GM12878 (cell line): ENCODE data around the gene OR1J4. TPM values are rescaled to one million over a fixed set of nuclear protein-coding genes. Genes with fewer than 3 reads are reported as not detected.

Source experiments
- ATAC-seq: fragments of 200-7000 bp; cut with Tn5 transposase; 3 replicates; pipeline ENCODE4 v1.9.1; 2020; ENCODE audit warnings: mild to moderate bottlenecking, moderate library complexity
- BruUV-seq: library from RNA; stranded (reverse); fragments of 400-500 nt; replicated peaks from 2 replicates; lab custom pipeline; 2021; lab: Mats Ljungman, UMichigan
- CTCF ChIA-PET: fragments of 300-600 bp; sonication (Branson Sonifier 250); formaldehyde crosslinking; extraction: SDS; loops from one replicate; lab custom pipeline; 2021; ENCODE audit warnings: inconsistent platforms; lab: Yijun Ruan, JAX
- POLR2A ChIA-PET: fragments of 350-600 bp; formaldehyde crosslinking; extraction: SDS; loops from one replicate; lab custom pipeline; 2021; ENCODE audit warnings: inconsistent platforms; lab: Charles Lee
- RAD21 ChIA-PET: fragments of 300-600 bp; sonication (Branson Sonifier 250); formaldehyde crosslinking; loops from one replicate; lab custom pipeline; 2023; ENCODE audit warnings: antibody characterized with exemption; ENCODE audit not compliant: unreplicated experiment; lab: Charles Lee
- SMC1A ChIA-PET: fragments of 300-600 bp; sonication (Branson Sonifier 250); formaldehyde crosslinking; loops from one replicate; lab custom pipeline; 2023; ENCODE audit not compliant: unreplicated experiment, uncharacterized antibody; lab: Charles Lee
- DNase-seq: peaks from one replicate; pipeline ENCODE4 v3.0.0-alpha.2; 2011; ENCODE audit warnings: low read depth, low spot score
- FAIRE-seq: peaks from 3 replicates; lab custom pipeline; 2011; peaks lifted over from hg19 to GRCh38; lab: Jason Lieb, UNC
- H2AFZ ChIP-seq: 2 replicates; pipeline ENCODE4 v1.6.0; 2011; ENCODE audit warnings: low read depth, low read length, control low read depth; ENCODE audit not compliant: control insufficient read depth
- H3K27ac ChIP-seq: 2 replicates; pipeline ENCODE4 v1.5.1; 2011; ENCODE audit warnings: control low read depth; ENCODE audit not compliant: control insufficient read depth, insufficient read depth
- H3K27me3 ChIP-seq, 2 experiments: replicated peaks in 1 of 2; 2 replicates each; pipeline versions ENCODE4 v1.6.0 to v1.6.1; 2011; ENCODE audit warnings: low read length in 1 of 2; ENCODE audit not compliant: control insufficient read depth in 2 of 2, insufficient read depth in 2 of 2
- H3K36me3 ChIP-seq, 2 experiments: 2 replicates each; pipeline ENCODE4 v1.5.1; 2011; ENCODE audit warnings: low read length in 1 of 2; ENCODE audit not compliant: control insufficient read depth in 2 of 2, insufficient read depth in 2 of 2
- H3K4me1 ChIP-seq: 2 replicates; pipeline ENCODE4 v1.6.1; 2011; ENCODE audit warnings: mild to moderate bottlenecking, low read length, moderate library complexity, mixed read lengths; ENCODE audit not compliant: control insufficient read depth, insufficient read depth
- H3K4me2 ChIP-seq: 2 replicates; pipeline ENCODE4 v1.6.0; 2011; ENCODE audit warnings: control low read depth; ENCODE audit not compliant: control insufficient read depth, insufficient read depth
- H3K4me3 ChIP-seq: fragments of 200-600 bp; sonication (generic); 2 replicates; pipeline ENCODE4 v1.5.1; 2016
- H3K79me2 ChIP-seq: 2 replicates; pipeline ENCODE4 v1.6.0; 2011; ENCODE audit warnings: low read length; ENCODE audit not compliant: control insufficient read depth, insufficient read depth
- H3K9ac ChIP-seq: 2 replicates; pipeline ENCODE4 v1.8.0; 2011; ENCODE audit warnings: low read length, control low read depth, mixed read lengths; ENCODE audit not compliant: control insufficient read depth, insufficient read depth
- H3K9me3 ChIP-seq: replicated peaks from 3 replicates; pipeline ENCODE4 v1.5.1; 2011; ENCODE audit warnings: mild to moderate bottlenecking, low read length; ENCODE audit not compliant: control insufficient read depth, insufficient read depth
- H4K20me1 ChIP-seq: 2 replicates; pipeline ENCODE4 v1.6.0; 2011; ENCODE audit not compliant: control insufficient read depth, insufficient read depth
- BRCA1 ChIP-seq: IDR thresholded peaks from 2 replicates; pipeline ENCODE4 v1.6.1; 2011; ENCODE audit warnings: low read depth, low read length, improper control_type of control experiment
- CBX3 ChIP-seq: fragments of 200-600 bp; sonication (generic); IDR thresholded peaks from 2 replicates; pipeline ENCODE4 v1.6.1; 2016; ENCODE audit warnings: low read depth, borderline replicate concordance
- CEBPZ ChIP-seq: fragments of 150-350 bp; IDR thresholded peaks from 2 replicates; pipeline ENCODE4 v1.6.1; 2016; ENCODE audit warnings: low read depth, low read length
- CHD2 ChIP-seq: IDR thresholded peaks from 2 replicates; pipeline ENCODE4 v1.6.1; 2011; ENCODE audit warnings: low read depth, low read length, improper control_type of control experiment, borderline replicate concordance
- E2F8 ChIP-seq: fragments of 450-650 bp; IDR thresholded peaks from 2 replicates; pipeline ENCODE4 v1.6.1; 2018; ENCODE audit warnings: mild to moderate bottlenecking, low read depth, moderate library complexity; ENCODE audit not compliant: partially characterized antibody
- LARP7 ChIP-seq: fragments of 450-650 bp; IDR thresholded peaks from 2 replicates; pipeline ENCODE4 v1.6.1; 2017; ENCODE audit warnings: mild to moderate bottlenecking
- MEF2A ChIP-seq: IDR thresholded peaks from 2 replicates; pipeline ENCODE4 v1.6.1; 2011; ENCODE audit warnings: low read depth, mild to moderate bottlenecking, low read length, moderate library complexity; ENCODE audit not compliant: insufficient read depth
- NRF1 ChIP-seq: conservative IDR thresholded peaks from 2 replicates; pipeline ENCODE4 v1.6.1; 2011; ENCODE audit warnings: mild to moderate bottlenecking, low read depth, low read length, improper control_type of control experiment
- POLR2AphosphoS5 ChIP-seq: IDR thresholded peaks from 2 replicates; pipeline ENCODE4 v1.6.1; 2011; ENCODE audit warnings: mild to moderate bottlenecking, low read length, inconsistent platforms
- RAD21 ChIP-seq: IDR thresholded peaks from 2 replicates; pipeline ENCODE4 v1.6.1; 2011; ENCODE audit warnings: mild to moderate bottlenecking, low read depth, low read length, moderate library complexity; ENCODE audit not compliant: insufficient read depth
- SMC3 ChIP-seq: IDR thresholded peaks from 2 replicates; pipeline ENCODE4 v1.6.1; 2011; ENCODE audit warnings: low read length, improper control_type of control experiment, borderline replicate concordance
- SREBF1 ChIP-seq: IDR thresholded peaks from 2 replicates; pipeline ENCODE4 v1.6.1; 2012; ENCODE audit warnings: mild to moderate bottlenecking, low read length
- SREBF2 ChIP-seq: IDR thresholded peaks from 2 replicates; pipeline ENCODE4 v1.6.1; 2012; ENCODE audit warnings: mild to moderate bottlenecking, low read length
- TCF3 ChIP-seq: IDR thresholded peaks from 2 replicates; pipeline ENCODE4 v1.6.1; 2012; ENCODE audit warnings: low read depth, mild to moderate bottlenecking, low read length, borderline replicate concordance; ENCODE audit not compliant: insufficient read depth
- USF1 ChIP-seq: IDR thresholded peaks from 2 replicates; pipeline ENCODE4 v1.6.1; 2011; ENCODE audit warnings: borderline replicate concordance, low read depth, mild to moderate bottlenecking, moderate library complexity, mixed read lengths, low read length; ENCODE audit not compliant: insufficient read depth; ENCODE audit errors: extremely low read length
- ZNF207 ChIP-seq: fragments of 450-650 bp; IDR thresholded peaks from 2 replicates; pipeline ENCODE4 v1.6.1; 2014; ENCODE audit warnings: antibody characterized with exemption, mild to moderate bottlenecking, borderline replicate concordance
- ZNF622 ChIP-seq: fragments of 450-650 bp; IDR thresholded peaks from 2 replicates; pipeline ENCODE4 v1.6.1; 2017; ENCODE audit warnings: mild to moderate bottlenecking, inconsistent platforms
- WGBS: methylation state at CpG from one replicate; pipeline ENCODE4 v1.1.6; 2016; ENCODE audit warnings: low lambda C conversion rate; ENCODE audit not compliant: insufficient replicate concordance, insufficient coverage; ENCODE audit errors: missing lambda C conversion rate; 5-methylcytosine and 5-hydroxymethylcytosine counted together
- in situ Hi-C: fragments of 300-500 bp; cut with MboI; formaldehyde crosslinking; loops from 9 replicates; pipeline ENCODE4 v1.14.3; 2018; ENCODE audit warnings: mixed read lengths
- intact Hi-C: fragments of 100-400 bp; cut with micrococcal nuclease; formaldehyde crosslinking; loops from one replicate; pipeline ENCODE4 v1.14.2; 2022; ENCODE audit not compliant: unreplicated experiment
- polyA plus RNA-seq, 11 experiments: library from polyadenylated mRNA; depleted of rRNA in 4 of 11; unstranded in 6 of 11; stranded (reverse) in 5 of 11; fragments of >200 nt; fragmentation: Nextera tagmentation in 4 of 11; fragmentation: Illumina TruSeq in 1 of 11; extraction: Ambion mirVana in 4 of 11; extraction: Trizol in 1 of 11; gene quantifications; 1 replicate in 1 of 11; 2 replicates in 10 of 11; pipeline versions ENCODE4 v1.2.1 to v1.2.3, GENCODE V29; 2011 to 2016; ENCODE audit warnings: inconsistent platforms in 2 of 11, missing spikeins in 2 of 11, low read depth in 1 of 11
- total RNA-seq, 4 experiments: library from RNA; depleted of rRNA in 3 of 4; stranded (reverse); fragments of >200 nt in 3 of 4; fragmentation: Illumina TruSeq in 1 of 4; extraction: Trizol in 1 of 4; gene quantifications; 2 replicates each; pipeline versions ENCODE4 v1.2.1 to v1.2.3, GENCODE V29; 2013 to 2021

The OR1J4 gene
- total and polyA plus RNA-seq, 10 of the 15 experiments (the other 5 are each of a cell fraction or from before 2014, with no cell fraction given): 0.12 TPM; not detected in 9

- peak; percentile 54 for TF ChIP-seq RAD21
- TF ChIP-seq SMC3: peak; percentile 50
- 0 out of 2 replicates have a peak, but pooled peaks have one; percentile 22 for TF ChIP-seq TCF3
These were observed 20.1 kb upstream of the OR1J4 start (continued) for GRCh38 chr9:122498883-122499288.

GRCh38 chr9:122506964-122507363 lies 12.0 kb upstream of the OR1J4 start:
- no peaks in the 10 kb centered on the region for H3K79me2 ChIP-seq
- ChIA-PET POLR2A (no interaction called here), SMC1A (no interaction called here), CTCF (no interaction called here), RAD21 (no interaction called here)
- no peaks in the 10 kb centered on the region for H3K36me3 ChIP-seq
- in situ Hi-C loops: no loop called here
- H3K9me3 ChIP-seq: no peaks in the 10 kb centered on the region
- no peaks in the 10 kb centered on the region; a peak in 1 of 4 replicates for H3K27me3 ChIP-seq
- TF ChIP-seq ZNF207: no peak
- TF ChIP-seq CBX3: no peak
- TF ChIP-seq NRF1: no peak
- TF ChIP-seq ZNF622: no peak
- TF ChIP-seq CEBPZ: no peak
- TF ChIP-seq MEF2A: no peak
- no peak for TF ChIP-seq USF1
- TF ChIP-seq CHD2: no peak
- TF ChIP-seq SREBF2: no peak
- no peak for TF ChIP-seq SREBF1
- no peak for TF ChIP-seq LARP7
- no peak for TF ChIP-seq E2F8
- no peak for TF ChIP-seq BRCA1
- no peak for TF ChIP-seq POLR2AphosphoS5
- ATAC-seq (no peak), DNase-seq (no peak), FAIRE-seq (no peak)
- H3K27ac ChIP-seq: no peak overlapping the region
- H3K9ac ChIP-seq: no peak overlapping the region
- H3K4me1 ChIP-seq: no peaks in the 10 kb centered on the region
- 3% methylated on average over 2 of the region's 2 CpGs for WGBS
- H2AFZ ChIP-seq: no peak overlapping the region
- intact Hi-C loops: no loop called here
- BruUV-seq: no TSS peak
- H4K20me1 ChIP-seq: no peaks in the 10 kb centered on the region
- no peak overlapping the region for H3K4me2 ChIP-seq
- no peak overlapping the region for H3K4me3 ChIP-seq
